ENCODE results near the gene OR4K1.
"Not testable (repeated sequence)": the region's sequence is repeated elsewhere in the genome, so short reads cannot be mapped to it uniquely, and the experiment has no call there.

DNA sequence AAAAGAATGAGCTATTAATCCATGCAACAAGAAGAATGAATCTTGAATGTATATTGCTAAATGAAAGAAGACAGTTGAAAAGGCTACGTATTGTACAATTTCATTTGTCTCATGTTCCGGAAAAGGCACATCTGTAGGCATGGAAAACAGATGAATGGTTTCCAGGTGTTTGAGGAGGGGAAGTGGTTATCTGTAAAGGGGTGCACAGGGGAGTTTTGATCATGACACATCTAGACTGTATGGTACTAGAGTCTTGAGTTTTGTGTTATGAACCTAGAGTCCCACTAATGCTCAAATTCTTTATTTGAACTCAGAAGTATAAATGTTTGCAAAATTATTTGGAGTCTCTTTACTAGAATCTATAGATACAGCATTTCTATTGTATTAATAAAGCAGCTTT, 39.0 kb downstream of the OR4K1 start:
- not testable (repeated sequence) for TF ChIP-seq ESRRG (CRISPR knock-in tag; IDR thresholded peaks at IDR 0.05); RARB (CRISPR knock-in tag; IDR thresholded peaks at IDR 0.05); TOX (CRISPR knock-in tag; IDR thresholded peaks at IDR 0.05; ENCODE audit: borderline replicate concordance); ZC3H10 (CRISPR knock-in tag; IDR thresholded peaks at IDR 0.05); PPARA (CRISPR knock-in tag; IDR thresholded peaks at IDR 0.05; ENCODE audit: borderline replicate concordance); ZFP3 (CRISPR knock-in tag; IDR thresholded peaks at IDR 0.05)
- TF ChIP-seq, protein P1, sequence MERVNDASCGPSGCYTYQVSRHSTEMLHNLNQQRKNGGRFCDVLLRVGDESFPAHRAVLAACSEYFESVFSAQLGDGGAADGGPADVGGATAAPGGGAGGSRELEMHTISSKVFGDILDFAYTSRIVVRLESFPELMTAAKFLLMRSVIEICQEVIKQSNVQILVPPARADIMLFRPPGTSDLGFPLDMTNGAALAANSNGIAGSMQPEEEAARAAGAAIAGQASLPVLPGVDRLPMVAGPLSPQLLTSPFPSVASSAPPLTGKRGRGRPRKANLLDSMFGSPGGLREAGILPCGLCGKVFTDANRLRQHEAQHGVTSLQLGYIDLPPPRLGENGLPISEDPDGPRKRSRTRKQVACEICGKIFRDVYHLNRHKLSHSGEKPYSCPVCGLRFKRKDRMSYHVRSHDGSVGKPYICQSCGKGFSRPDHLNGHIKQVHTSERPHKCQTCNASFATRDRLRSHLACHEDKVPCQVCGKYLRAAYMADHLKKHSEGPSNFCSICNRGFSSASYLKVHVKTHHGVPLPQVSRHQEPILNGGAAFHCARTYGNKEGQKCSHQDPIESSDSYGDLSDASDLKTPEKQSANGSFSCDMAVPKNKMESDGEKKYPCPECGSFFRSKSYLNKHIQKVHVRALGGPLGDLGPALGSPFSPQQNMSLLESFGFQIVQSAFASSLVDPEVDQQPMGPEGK (CRISPR knock-in tag; IDR thresholded peaks at IDR 0.05; ENCODE audit: borderline replicate concordance), result not testable (repeated sequence)
